WERI-Rb-1 (cell line): ENCODE results near the gene NFIX.
A peak's percentile ranks its signal among the peaks of the same experiment; 100 is the strongest.

Source experiments
- DNase-seq: peaks from one replicate; pipeline ENCODE4 v3.0.0-alpha.2; 2020
- H3K27ac ChIP-seq: fragments of 250-450 bp; sonication (Bioruptor Pico); 2 replicates; pipeline ENCODE4 v1.5.1; 2020; ENCODE audit warnings: mild to moderate bottlenecking, moderate library complexity
- H3K27me3 ChIP-seq: fragments of 250-450 bp; sonication (Bioruptor Pico); 2 replicates; pipeline ENCODE4 v1.5.1; 2021; ENCODE audit warnings: mild to moderate bottlenecking, low read depth, moderate library complexity; ENCODE audit not compliant: insufficient read depth, severe bottlenecking
- H3K36me3 ChIP-seq: fragments of 250-450 bp; sonication (Bioruptor Pico); 2 replicates; pipeline ENCODE4 v1.5.1; 2020; ENCODE audit warnings: mild to moderate bottlenecking, moderate library complexity
- H3K4me3 ChIP-seq: 2 replicates; pipeline ENCODE4 v1.5.1; 2011; ENCODE audit warnings: low read depth, mild to moderate bottlenecking, control low read depth, low read length
- H3K9me3 ChIP-seq: fragments of 250-450 bp; sonication (Bioruptor Pico); 2 replicates; pipeline ENCODE4 v1.5.1; 2021; ENCODE audit warnings: mild to moderate bottlenecking, moderate library complexity; ENCODE audit not compliant: severe bottlenecking
- TF ChIP-seq, protein P1 (sequence below): IDR thresholded peaks from 2 replicates; pipeline ENCODE4 v1.5.1; 2011; ENCODE audit warnings: low read depth, mild to moderate bottlenecking, control low read depth, inconsistent platforms, low read length

Gene NFIX

DNA sequence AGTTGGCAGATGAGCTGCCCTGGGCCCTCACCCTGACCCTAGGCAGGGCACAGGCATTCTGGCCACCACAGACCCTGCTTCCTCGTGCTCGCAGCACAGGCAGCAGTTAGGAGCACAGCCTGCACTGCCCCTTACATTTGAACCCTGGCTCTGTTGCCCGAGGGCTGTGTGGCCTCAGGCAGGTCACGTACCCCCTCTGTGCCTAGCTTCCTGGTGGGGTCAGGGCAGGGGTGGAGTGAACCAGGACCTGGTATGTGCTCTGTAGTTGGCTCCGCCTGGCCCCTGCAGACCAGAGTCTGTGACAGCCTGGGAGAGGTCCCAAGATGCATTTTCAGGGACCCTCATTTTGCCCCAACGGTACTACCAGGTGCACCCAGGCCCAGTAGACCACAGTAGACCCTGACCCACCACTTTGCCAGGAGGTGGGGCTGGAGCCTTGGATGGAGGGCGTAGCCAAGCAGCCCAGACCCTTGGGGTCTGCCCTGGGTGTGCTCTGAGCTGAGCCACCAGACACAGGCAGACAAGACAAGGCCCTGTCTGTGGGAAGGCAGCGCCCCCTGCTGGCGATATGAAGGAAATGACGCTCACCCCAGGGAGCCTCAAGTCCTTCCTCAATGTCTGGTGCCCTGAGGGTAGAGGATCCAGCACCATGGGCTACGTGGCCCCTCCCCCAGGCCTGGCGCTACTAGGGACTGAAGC is 98.3 kb downstream of the NFIX start:
- no peaks in the 10 kb centered on the region for H3K36me3 ChIP-seq
- H3K4me3 ChIP-seq = no peak overlapping the region
- TF ChIP-seq, protein P1, sequence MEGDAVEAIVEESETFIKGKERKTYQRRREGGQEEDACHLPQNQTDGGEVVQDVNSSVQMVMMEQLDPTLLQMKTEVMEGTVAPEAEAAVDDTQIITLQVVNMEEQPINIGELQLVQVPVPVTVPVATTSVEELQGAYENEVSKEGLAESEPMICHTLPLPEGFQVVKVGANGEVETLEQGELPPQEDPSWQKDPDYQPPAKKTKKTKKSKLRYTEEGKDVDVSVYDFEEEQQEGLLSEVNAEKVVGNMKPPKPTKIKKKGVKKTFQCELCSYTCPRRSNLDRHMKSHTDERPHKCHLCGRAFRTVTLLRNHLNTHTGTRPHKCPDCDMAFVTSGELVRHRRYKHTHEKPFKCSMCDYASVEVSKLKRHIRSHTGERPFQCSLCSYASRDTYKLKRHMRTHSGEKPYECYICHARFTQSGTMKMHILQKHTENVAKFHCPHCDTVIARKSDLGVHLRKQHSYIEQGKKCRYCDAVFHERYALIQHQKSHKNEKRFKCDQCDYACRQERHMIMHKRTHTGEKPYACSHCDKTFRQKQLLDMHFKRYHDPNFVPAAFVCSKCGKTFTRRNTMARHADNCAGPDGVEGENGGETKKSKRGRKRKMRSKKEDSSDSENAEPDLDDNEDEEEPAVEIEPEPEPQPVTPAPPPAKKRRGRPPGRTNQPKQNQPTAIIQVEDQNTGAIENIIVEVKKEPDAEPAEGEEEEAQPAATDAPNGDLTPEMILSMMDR = peak; percentile 96
- no peaks in the 10 kb centered on the region for H3K27me3 ChIP-seq
- peak; percentile 84 for DNase-seq
- H3K9me3 ChIP-seq = no peaks in the 10 kb centered on the region
- H3K27ac ChIP-seq = no peak overlapping the region; the same call in 1 of the 2 replicates

DNA sequence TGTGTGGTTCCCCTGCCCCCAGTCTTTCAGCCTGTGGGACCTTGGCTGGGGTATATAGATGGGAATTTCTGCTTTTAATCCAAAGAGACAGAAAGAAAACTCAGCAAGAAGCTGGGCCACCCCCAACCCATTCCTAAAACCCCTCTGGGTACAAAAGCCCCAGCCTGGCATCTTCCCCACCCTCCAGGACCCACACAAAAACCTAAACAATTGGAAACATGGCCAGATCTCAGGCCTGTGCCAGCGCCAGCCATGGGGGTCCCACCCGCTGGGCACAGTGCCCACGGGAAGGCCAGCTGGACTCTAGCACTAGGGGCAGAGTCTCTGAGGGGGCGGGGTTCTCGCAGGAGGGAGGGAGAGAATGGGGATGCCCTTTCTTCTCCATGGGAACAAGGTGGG is 98.8 kb downstream of the NFIX start:
- TF ChIP-seq, protein P1 = no peak
- no peak for DNase-seq
- H3K4me3 ChIP-seq = no peak overlapping the region
- H3K27ac ChIP-seq = no peak overlapping the region; the same call in 1 of the 2 replicates
- no peaks in the 10 kb centered on the region for H3K9me3 ChIP-seq
- no peaks in the 10 kb centered on the region for H3K27me3 ChIP-seq
- H3K36me3 ChIP-seq = no peaks in the 10 kb centered on the region

DNA sequence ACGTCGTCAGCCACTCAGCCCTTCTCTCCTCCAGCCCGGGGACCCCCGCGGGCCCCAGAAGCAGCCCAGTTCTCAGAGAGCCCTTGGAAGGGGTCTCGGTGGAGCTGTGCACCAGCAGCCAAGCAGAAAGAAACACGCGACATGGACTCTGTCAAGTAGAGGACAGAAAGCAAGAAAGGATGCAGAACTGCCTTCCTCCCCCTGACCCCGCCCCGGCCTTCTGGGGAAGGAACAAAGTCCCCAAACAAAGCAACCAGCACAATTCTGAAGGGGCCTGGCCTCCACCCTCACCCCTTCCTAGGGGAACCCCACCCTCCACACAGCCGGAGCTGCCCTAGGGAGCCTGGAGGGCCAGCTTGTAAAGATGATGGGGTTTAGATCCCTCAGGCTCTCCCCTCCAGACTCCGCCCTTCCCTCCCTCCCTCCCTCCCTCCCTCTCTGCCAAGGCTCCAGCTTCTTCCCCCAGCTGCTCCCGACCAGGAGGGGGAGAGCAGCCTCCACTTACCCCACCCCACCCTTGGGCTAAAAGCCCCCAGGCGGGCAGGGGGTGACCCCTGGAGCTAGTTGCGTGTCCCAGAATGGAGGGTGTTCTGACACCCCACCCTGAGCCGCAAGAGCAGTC is 99.6 kb downstream of the NFIX start:
- no peaks in the 10 kb centered on the region for H3K9me3 ChIP-seq
- no peak overlapping the region for H3K4me3 ChIP-seq
- no peaks in the 10 kb centered on the region for H3K36me3 ChIP-seq
- H3K27me3 ChIP-seq = no peaks in the 10 kb centered on the region
- H3K27ac ChIP-seq = no peak overlapping the region
- TF ChIP-seq, protein P1 = no peak
- DNase-seq = peak; percentile 39

DNA sequence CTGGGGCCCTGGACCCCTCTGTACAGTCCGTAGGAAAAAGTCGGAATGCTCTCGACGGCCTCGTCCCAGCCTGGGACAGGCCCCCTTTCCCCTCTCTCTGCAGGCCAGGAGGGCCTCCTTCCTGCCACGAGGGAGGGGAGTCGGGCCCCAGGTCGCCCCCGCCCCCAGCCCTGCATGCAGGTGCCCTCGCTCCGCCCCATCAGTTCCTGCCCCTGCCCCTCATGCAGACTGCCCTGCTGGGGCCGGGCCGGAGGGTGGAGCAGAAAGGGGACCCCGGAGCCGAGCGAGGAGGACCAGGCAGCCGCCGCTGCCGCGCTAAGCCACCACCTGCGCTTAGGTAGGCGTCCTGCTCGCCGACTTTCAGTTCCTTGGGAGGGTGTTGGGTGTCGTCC is 100.1 kb downstream of the NFIX start:
- Histone ChIP-seq H3K27ac (no peak overlapping the region), H3K9me3 (no peaks in the 10 kb centered on the region), H3K4me3 (no peak overlapping the region), H3K36me3 (no peaks in the 10 kb centered on the region), H3K27me3 (no peaks in the 10 kb centered on the region)
- TF ChIP-seq, protein P1 = no peak
- DNase-seq = no peak

DNA sequence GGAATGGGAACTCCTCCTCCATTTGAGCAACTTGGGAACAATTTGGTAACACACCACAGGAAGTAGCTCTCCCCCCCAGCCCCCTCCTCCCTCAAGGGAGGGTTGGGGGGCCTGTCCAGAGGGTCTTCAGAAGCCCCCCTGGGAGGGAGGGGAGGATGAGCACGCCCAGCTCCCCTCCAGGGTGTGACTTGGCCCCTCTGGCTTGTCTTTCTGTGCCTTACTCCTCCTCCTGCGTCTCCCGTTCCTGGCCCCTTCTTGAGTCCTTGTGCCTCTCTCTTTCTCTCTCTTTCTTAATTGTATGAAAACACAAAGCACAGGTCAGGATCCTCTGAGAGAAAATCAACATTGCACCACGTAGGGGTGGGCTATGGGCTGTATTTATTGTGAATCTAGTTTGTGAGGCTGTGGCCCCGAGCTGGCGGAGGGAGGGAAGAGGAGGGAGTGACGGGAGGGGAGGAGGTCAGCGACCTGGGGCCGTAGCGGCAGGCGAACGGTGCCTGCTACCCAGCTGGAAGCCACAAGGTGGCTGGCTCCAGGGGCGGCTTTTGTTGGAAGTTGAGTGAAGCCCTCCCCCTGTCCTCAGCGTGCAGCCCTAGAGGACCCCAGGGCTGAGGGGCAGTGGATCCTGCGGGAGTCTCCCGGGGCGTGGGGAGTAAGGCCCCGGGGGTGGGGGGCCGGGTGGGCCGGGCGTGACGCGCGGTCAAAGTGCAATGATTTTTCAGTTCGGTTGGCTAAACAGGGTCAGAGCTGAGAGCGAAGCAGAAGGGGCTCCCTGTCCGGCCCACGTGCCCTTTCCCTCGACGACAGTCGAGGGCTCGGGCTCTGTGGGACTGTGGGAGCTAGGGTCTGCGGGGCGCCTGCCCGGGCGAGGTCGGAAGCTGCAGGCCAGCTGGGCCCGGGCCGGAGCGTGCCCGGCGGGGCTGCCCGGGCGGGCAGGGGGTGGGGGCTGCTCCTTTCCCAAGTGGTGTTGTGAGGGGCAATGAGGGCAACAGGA is 101.0 kb downstream of the NFIX start:
- no peaks in the 10 kb centered on the region for H3K36me3 ChIP-seq
- peak overlapping the region; percentile 14; the same call in 1 of the 2 replicates for H3K27ac ChIP-seq
- H3K27me3 ChIP-seq = no peaks in the 10 kb centered on the region
- peak; percentile 71 for DNase-seq
- H3K9me3 ChIP-seq = no peaks in the 10 kb centered on the region
- H3K4me3 ChIP-seq = no peak overlapping the region
- TF ChIP-seq, protein P1 = peak; percentile 48
